WI38 (cell line): ENCODE results near the gene DAZ4.
"Not testable (repeated sequence)": the region's sequence is repeated elsewhere in the genome, so short reads cannot be mapped to it uniquely, and the experiment has no call there.

Experiments
- H3K4me3 ChIP-seq: 2 replicates; pipeline ENCODE4 v1.5.1; 2011; ENCODE audit warnings: low read depth, mild to moderate bottlenecking, control low read depth, low read length

Gene DAZ4

GRCh38 chrY:24833619-24834018 lies at the start of gene DAZ4:
TSS of gene DAZ4 (plus strand) at chrY:24833919. CDS start at chrY:24834127, 208 bp downstream.
- not testable (repeated sequence) for H3K4me3 ChIP-seq

DNA sequence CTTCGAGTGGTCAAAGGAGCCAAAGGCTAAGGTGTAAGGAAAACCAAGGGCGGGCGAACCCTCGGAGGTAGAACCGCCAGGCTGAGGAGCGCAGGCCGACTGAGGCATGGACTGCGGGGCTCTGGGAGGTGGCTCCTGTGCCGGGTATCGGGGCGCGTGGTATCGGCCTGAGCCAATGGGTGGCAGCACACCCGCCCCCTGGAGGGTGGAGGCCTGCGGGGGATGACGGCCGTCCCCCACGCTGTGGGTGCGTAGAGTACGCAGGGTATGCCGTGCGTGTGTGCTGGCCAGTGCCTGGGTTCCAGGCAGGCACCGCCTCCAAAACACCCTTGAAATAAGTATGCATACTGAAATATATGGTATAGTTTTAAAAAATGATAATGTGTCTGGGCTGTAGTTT lies 20.4 kb upstream of the DAZ4 start, which contains the start of gene DAZ3:
TSS of gene DAZ3 (minus strand) at position 101 of the 400 bp plus-strand sequence. CDS start 208 bp downstream, outside the sequence.
- H3K4me3 ChIP-seq, result not testable (repeated sequence)

DNA sequence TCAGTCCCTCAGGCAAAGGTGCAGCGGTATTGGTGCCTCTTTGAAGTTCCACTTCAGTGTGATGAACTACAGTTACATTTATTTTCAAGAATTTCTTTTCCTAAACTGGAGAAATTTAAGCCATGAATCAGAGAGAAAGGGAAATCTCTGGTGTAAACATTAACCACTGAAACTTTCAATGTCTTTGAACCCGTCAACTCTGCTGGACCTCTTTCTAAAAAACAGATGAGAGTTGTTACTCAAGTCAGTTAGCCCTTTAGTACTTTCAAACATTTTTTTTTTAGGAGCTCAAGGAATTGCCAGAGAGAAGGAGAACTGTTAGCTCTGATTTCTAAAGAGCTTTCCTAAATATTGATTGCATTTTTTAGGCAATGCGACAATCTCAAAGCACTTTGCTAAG lies 11.9 kb upstream of the DAZ4 start:
- H3K4me3 ChIP-seq, result not testable (repeated sequence)

DNA sequence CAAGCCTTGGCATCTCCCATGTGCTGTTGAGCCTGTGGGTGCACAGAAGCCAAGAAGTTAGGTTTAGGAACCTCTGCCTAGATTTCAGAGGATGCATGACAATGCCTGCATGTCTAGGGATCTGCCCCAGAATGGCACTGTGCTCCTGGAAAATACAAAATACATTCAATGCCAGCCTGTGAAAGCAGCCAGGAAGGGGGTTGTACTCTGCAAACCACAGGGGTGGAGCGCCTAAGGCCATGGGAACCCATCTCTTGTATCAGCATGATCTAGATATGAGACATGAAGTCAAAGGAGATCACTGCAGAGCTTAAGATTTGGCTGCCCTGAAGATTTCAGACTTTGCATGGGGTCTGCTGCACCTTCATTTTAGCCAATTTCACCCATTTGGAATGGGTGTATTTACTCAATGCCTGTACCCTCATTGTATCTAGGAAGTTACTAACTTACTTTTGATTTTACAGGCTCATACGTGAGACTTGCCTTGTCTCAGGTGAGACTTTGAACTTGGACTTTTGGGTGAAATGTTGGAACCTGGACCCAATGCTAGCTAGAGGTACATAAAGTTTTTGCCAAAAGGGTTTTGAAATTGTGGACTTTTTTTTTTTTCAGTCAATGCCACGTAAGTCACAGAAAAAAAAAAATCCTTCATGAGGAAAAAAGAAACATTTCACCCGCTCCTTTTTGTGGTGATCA lies 9.4 kb upstream of the DAZ4 start:
- H3K4me3 ChIP-seq, result not testable (repeated sequence)

DNA sequence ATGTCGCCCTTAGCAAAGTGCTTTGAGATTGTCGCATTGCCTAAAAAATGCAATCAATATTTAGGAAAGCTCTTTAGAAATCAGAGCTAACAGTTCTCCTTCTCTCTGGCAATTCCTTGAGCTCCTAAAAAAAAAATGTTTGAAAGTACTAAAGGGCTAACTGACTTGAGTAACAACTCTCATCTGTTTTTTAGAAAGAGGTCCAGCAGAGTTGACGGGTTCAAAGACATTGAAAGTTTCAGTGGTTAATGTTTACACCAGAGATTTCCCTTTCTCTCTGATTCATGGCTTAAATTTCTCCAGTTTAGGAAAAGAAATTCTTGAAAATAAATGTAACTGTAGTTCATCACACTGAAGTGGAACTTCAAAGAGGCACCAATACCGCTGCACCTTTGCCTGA lies 8.7 kb upstream of the DAZ4 start:
- not testable (repeated sequence) for H3K4me3 ChIP-seq
